ENCODE results near the gene MTPN.

GRCh38 chr7:136012238-136012637 is 35.1 kb upstream of the MTPN start:
- TF ChIP-seq ZNF274 (IDR thresholded peaks at IDR 0.05; ENCODE audit: low read depth, low read length) (no peak), YY1 (IDR thresholded peaks at IDR 0.05; ENCODE audit: insufficient read depth, insufficient read length) (no peak), SUZ12 (IDR thresholded peaks at IDR 0.05; ENCODE audit: extremely low read depth, insufficient read depth, insufficient read length) (no peak)
